ENCODE measurements around the gene IFI16.
"Not testable (repeated sequence)": the region's sequence is repeated elsewhere in the genome, so short reads cannot be mapped to it uniquely, and the experiment has no call there.

Gene IFI16

GRCh38 chr1:159009704-159010361, at the start of gene IFI16:
TSS of gene IFI16 (plus strand) at chr1:159009907. CDS start at chr1:159014681, 4,774 bp downstream.
- no peak for DNase-seq

DNA sequence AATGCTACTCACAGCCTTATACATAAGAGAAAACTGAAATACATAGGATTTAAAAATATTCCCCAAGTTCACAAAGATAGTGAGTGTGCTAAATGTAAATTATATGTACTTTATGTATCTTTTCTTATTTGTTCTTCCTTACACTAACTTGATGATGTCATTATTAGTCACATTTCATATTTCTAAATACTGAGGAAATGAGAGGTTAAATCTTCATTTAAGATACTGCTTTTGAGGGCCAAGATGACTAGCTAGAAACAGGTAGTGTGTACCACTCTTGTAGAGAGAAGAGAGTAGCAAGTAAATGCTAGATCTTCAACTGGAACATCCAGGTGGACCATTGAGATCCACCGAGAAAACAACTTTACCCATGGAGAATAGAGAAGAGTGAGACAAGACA, 48.5 kb upstream of the IFI16 start:
- no peak for DNase-seq

DNA sequence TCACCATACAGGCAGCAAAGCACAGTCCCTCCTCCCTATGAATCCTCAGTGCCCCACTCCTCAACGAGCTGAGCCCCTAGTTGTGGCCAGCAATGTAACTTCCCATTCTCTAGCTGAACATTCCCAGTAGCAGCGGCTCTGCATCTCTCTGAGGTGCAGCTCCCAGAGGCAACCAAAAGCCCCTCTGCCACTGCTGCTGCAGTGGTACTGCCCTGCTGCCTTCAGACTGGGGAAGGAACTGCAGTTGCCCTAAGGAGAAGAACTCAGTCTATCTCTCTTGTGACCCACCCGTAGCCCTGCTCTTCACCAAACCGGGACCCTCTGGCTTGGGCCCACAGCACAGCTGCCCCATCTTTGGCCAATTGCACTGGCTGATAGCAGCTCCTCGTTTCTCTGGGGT, 46.7 kb upstream of the IFI16 start:
- DNase-seq: no peak

DNA sequence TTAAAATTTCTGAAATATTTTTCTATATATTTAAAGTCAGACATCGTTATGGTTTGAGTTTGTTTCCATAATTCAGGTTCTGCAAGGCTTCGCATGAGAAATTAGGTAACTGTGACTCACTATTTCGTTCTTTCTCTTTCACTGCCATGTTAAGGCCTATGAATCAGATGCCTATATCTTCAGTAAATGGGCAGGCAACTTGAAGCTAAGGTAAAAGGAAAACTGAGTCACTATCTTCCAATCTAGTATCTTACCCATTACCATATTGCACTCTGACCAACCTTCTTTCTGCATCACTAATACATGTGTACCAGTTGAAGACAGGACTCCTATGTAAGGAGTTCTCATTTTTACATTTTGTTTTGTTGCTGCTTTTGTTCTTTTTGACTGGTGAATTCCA, 40.5 kb upstream of the IFI16 start:
- no peak for DNase-seq

DNA sequence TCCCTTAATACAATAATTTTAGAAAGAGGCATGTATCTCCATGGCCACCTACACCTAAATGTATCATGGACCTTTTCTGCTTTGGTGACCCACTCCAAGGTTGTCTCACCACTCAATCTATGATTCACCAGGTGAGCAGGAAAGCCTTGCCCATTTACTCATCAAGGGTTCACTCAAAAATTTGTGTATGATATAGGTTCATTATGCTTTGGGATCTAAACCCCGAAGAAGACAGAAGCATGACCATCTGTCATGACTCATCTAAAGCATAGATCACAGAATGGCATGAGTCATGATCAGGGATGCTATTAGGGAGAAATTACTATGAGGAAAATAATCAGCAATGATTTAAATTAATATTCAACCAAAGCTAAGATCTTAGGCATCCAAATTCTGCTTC, 39.9 kb upstream of the IFI16 start:
- no peak for DNase-seq

GRCh38 chr1:158972841-158973240, 36.9 kb upstream of the IFI16 start:
- no peak for DNase-seq

GRCh38 chr1:158976219-158976618, 33.5 kb upstream of the IFI16 start:
- no peak for DNase-seq

GRCh38 chr1:158978730-158979129, 31.0 kb upstream of the IFI16 start:
- DNase-seq: no peak

GRCh38 chr1:158979229-158979628, 30.5 kb upstream of the IFI16 start:
- no peak for DNase-seq

DNA sequence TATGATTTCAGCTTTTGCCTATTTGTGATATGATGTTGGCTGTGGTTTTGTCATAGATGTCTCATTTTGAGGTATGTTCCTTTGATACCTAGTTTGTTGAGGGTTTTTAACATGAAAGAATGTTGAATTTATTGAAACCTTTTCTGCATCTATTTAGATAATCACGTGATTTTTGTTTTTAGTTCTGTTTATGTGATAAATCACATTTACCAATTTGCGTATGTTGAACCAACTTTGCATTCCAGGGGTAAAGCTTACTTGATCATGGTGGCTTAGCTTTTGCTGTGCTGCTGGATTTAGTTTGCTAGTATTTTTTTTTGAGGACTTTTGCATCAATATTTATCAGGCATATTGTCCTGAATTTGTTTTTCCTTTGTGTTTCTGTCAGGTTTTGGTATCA, 26.5 kb upstream of the IFI16 start:
- no peak for DNase-seq

DNA sequence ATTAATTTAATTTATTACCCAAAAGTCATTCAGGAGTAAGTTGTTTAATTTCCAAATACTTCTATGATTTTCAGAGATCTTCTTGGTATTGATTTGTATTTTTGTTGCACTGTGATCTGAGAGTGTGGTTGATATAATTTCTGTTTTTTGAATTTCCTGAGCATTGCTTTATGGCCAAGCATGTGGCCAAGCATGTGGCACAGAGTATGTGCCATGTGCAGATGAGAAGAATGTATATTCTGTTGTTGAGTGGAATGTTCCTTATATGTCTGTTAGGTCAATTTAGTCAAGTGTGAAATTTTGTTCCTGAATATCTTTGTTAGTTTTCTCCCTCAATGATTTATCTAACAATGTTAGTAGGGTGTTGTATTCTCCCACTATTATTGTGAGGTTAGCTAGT, 25.3 kb upstream of the IFI16 start:
- DNase-seq: no peak

GRCh38 chr1:158989424-158989823, 20.3 kb upstream of the IFI16 start:
- DNase-seq: no peak

DNA sequence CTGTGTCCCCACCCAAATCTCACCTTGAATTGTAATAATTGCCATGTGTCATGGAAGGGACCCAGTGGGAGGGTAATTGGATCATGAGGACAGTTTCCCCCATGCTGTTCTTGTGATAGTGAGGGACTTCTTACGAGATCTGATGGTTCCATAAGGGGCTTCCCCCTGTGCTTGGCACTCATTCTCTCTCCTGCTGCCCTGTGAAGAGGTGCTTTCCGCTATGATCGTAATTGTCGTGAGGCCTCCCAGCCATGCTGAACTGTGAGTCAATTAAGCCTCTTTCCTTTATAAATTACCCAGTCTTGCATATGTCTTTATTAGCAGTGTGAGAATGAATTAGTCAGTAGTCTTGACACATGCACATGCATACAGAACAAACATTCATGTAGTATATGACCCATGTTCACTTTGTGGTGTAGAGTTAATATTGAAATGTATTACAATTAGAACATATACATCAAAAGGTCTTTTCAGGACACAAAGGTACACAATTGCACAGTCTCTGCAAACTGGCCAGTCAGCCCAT, 16.9 kb upstream of the IFI16 start:
- no peak for DNase-seq

GRCh38 chr1:158996998-158997397, 12.7 kb upstream of the IFI16 start:
- no peak for DNase-seq

GRCh38 chr1:158998037-158998780, 11.5 kb upstream of the IFI16 start:
- DNase-seq: no peak

DNA sequence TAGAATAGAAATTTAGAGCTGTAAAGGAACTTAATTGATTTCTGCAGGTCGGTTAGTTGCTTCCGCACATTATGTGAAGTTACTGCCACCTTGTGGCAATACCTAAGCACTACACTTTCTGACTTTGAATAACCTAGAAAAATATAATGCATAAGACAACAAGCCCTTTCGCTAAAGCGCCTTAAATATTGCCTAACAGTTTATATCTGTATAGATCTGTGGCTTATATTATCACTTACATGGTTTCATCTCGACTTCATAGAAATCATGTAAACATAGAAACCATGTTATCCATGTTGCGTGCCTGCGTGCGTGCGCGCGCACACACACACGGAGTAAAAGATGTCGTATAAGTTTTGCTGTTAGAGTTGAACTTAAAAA, 10.9 kb upstream of the IFI16 start:
- DNase-seq: peak; percentile 54

GRCh38 chr1:158999316-159000069, 10.2 kb upstream of the IFI16 start:
- no peak for DNase-seq

- DNase-seq: no peak
These were observed 9.7 kb upstream of the IFI16 start for GRCh38 chr1:159000070-159000409.

- DNase-seq: no peak
These were observed 9.1 kb upstream of the IFI16 start for GRCh38 chr1:159000625-159001024.

GRCh38 chr1:159005161-159005560, 4.5 kb upstream of the IFI16 start:
- no peak for DNase-seq

GRCh38 chr1:159005676-159006075, 4.0 kb upstream of the IFI16 start:
- no peak for DNase-seq

- not testable (repeated sequence) for DNase-seq
These were observed 3.4 kb upstream of the IFI16 start for GRCh38 chr1:159006210-159006807.

DNA sequence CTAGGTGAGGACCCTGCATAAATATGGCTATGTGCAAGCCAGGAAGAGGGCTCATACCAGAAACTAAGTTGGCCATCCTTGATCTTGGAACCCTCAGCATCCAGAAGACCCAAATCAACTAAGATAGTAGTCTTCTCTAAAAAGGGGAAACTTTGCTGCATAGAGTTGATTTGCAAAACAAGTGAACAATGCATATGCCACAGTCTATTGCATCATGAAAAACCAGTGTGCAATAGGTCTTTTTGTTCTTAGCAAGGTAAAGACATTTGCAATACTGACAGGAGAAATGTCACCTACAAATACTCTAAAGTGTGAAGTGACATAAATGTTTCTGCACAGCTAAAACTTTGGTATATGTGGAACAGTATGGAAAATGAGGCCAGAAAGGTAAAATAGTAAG, 2.0 kb upstream of the IFI16 start:
- no peak for DNase-seq
